HEK293 (cell line): ENCODE data around the gene RAE1.

Experiments
- REST ChIP-seq: fragments of 450-650 bp; formaldehyde crosslinking; IDR thresholded peaks from 2 replicates; pipeline ENCODE4 v1.5.1; 2016; ENCODE audit warnings: missing biosample characterization, missing genetic modification characterization
- ZNF174 ChIP-seq: fragments of 450-650 bp; formaldehyde crosslinking; IDR thresholded peaks from 2 replicates; pipeline ENCODE4 v1.5.0; 2017; ENCODE audit warnings: missing biosample characterization, mild to moderate bottlenecking, missing genetic modification characterization
- ZNF2 ChIP-seq: fragments of 450-650 bp; formaldehyde crosslinking; IDR thresholded peaks from 2 replicates; pipeline ENCODE4 v1.5.1; 2016; ENCODE audit warnings: missing biosample characterization, missing genetic modification characterization
- ZNF274 ChIP-seq, 2 experiments: fragments of 200-500 bp in 1 of 2; fragments of 450-650 bp in 1 of 2; sonication (Bioruptor generic) in 1 of 2; formaldehyde crosslinking in 1 of 2; IDR thresholded peaks; 2 replicates each; pipeline versions ENCODE4 v1.5.1 to v1.6.1; 2014 to 2016; ENCODE audit warnings: borderline replicate concordance in 1 of 2, inconsistent platforms in 1 of 2, low read length in 1 of 2, missing biosample characterization in 1 of 2, missing genetic modification characterization in 1 of 2
- ZNF354C ChIP-seq: fragments of 450-650 bp; formaldehyde crosslinking; IDR thresholded peaks from 2 replicates; pipeline ENCODE4 v1.5.1; 2016; ENCODE audit warnings: missing biosample characterization, missing genetic modification characterization, low read depth, borderline replicate concordance
- ZNF777 ChIP-seq: fragments of 450-650 bp; formaldehyde crosslinking; IDR thresholded peaks from 2 replicates; pipeline ENCODE4 v1.5.1; 2017; ENCODE audit warnings: missing biosample characterization, missing genetic modification characterization, borderline replicate concordance
- TF ChIP-seq, protein P1 (sequence below): fragments of 450-650 bp; formaldehyde crosslinking; IDR thresholded peaks from 2 replicates; pipeline ENCODE4 v1.5.1; 2016; ENCODE audit warnings: missing biosample characterization, missing genetic modification characterization
- TF ChIP-seq, protein P2 (sequence below): fragments of 450-650 bp; formaldehyde crosslinking; IDR thresholded peaks from 2 replicates; pipeline ENCODE4 v1.5.1; 2016; ENCODE audit warnings: missing biosample characterization, missing genetic modification characterization, low read depth

- TF ChIP-seq, protein P1, sequence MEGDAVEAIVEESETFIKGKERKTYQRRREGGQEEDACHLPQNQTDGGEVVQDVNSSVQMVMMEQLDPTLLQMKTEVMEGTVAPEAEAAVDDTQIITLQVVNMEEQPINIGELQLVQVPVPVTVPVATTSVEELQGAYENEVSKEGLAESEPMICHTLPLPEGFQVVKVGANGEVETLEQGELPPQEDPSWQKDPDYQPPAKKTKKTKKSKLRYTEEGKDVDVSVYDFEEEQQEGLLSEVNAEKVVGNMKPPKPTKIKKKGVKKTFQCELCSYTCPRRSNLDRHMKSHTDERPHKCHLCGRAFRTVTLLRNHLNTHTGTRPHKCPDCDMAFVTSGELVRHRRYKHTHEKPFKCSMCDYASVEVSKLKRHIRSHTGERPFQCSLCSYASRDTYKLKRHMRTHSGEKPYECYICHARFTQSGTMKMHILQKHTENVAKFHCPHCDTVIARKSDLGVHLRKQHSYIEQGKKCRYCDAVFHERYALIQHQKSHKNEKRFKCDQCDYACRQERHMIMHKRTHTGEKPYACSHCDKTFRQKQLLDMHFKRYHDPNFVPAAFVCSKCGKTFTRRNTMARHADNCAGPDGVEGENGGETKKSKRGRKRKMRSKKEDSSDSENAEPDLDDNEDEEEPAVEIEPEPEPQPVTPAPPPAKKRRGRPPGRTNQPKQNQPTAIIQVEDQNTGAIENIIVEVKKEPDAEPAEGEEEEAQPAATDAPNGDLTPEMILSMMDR (tag by site-specific recombination), result no peak
- TF ChIP-seq ZNF174 (tag by site-specific recombination), result no peak
- TF ChIP-seq, protein P2, sequence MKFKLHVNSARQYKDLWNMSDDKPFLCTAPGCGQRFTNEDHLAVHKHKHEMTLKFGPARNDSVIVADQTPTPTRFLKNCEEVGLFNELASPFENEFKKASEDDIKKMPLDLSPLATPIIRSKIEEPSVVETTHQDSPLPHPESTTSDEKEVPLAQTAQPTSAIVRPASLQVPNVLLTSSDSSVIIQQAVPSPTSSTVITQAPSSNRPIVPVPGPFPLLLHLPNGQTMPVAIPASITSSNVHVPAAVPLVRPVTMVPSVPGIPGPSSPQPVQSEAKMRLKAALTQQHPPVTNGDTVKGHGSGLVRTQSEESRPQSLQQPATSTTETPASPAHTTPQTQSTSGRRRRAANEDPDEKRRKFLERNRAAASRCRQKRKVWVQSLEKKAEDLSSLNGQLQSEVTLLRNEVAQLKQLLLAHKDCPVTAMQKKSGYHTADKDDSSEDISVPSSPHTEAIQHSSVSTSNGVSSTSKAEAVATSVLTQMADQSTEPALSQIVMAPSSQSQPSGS (tag by site-specific recombination), result no peak
- TF ChIP-seq ZNF2, result no peak
- TF ChIP-seq ZNF777, result no peak
- no peak for TF ChIP-seq ZNF274 (IDR thresholded peaks at IDR 0.05; ENCODE audit: low read length)
- no peak for TF ChIP-seq ZNF274 (tag by site-specific recombination; IDR thresholded peaks at IDR 0.05; ENCODE audit: borderline replicate concordance)
- no peak for TF ChIP-seq ZNF354C (tag by site-specific recombination)
- TF ChIP-seq REST, result no peak
Observed at GRCh38 chr20:57393321-57394120, 42.5 kb downstream of the RAE1 start.
